Measurements from ENCODE around the gene DLG2. TPM values are rescaled to one million over a fixed set of nuclear protein-coding genes. Genes with fewer than 3 reads are reported as not detected.

Gene DLG2
- total RNA-seq, 1 donor from 2014 or later = 7.2 TPM

- no peak overlapping the region for H3K4me3 ChIP-seq
- no peak for TF ChIP-seq CTCF (IDR thresholded peaks at IDR 0.05)
- H3K27ac ChIP-seq = no peak overlapping the region
- H3K4me1 ChIP-seq = no peaks in the 10 kb centered on the region
- no peaks in the 10 kb centered on the region for H3K36me3 ChIP-seq
- no peak for DNase-seq
- no peaks in the 10 kb centered on the region for H3K9me3 ChIP-seq
- H3K27me3 ChIP-seq (ENCODE audit: low read depth) = no peaks in the 10 kb centered on the region
- ATAC-seq = no peak
- intact Hi-C loops (cut with DNase I) = no loop called here
Measured at GRCh38 chr11:83768489-83768888, 1858.7 kb downstream of the DLG2 start.

- no peaks in the 10 kb centered on the region for H3K9me3 ChIP-seq
- intact Hi-C loops (cut with DNase I) = no loop called here
- no peak for TF ChIP-seq CTCF (IDR thresholded peaks at IDR 0.05)
Measured at GRCh38 chr11:83766932-83767331, 1860.2 kb downstream of the DLG2 start.

GRCh38 chr11:83764643-83765042 lies 1862.5 kb downstream of the DLG2 start:
- no peak for DNase-seq
- no peaks in the 10 kb centered on the region for H3K27me3 ChIP-seq (ENCODE audit: low read depth)
- H3K27ac ChIP-seq = no peak overlapping the region
- no peaks in the 10 kb centered on the region for H3K36me3 ChIP-seq
- no peaks in the 10 kb centered on the region for H3K4me1 ChIP-seq
- H3K9me3 ChIP-seq = no peaks in the 10 kb centered on the region
- H3K4me3 ChIP-seq = no peak overlapping the region
- no peak for TF ChIP-seq CTCF (IDR thresholded peaks at IDR 0.05)
- intact Hi-C loops (cut with DNase I) = no loop called here
- no peak for ATAC-seq

More at GRCh38 chr11:83766932-83767331, 1860.2 kb downstream of the DLG2 start:
- no peak for DNase-seq
- no peak for ATAC-seq
- H3K36me3 ChIP-seq = no peaks in the 10 kb centered on the region
- H3K4me3 ChIP-seq = no peak overlapping the region
- H3K27me3 ChIP-seq (ENCODE audit: low read depth) = no peaks in the 10 kb centered on the region
- no peaks in the 10 kb centered on the region for H3K4me1 ChIP-seq
- H3K27ac ChIP-seq = no peak overlapping the region

- no peaks in the 10 kb centered on the region for H3K36me3 ChIP-seq
- H3K4me1 ChIP-seq = no peaks in the 10 kb centered on the region
- TF ChIP-seq CTCF (IDR thresholded peaks at IDR 0.05) = no peak
- intact Hi-C loops (cut with DNase I) = no loop called here
- H3K27ac ChIP-seq = no peak overlapping the region
- no peak overlapping the region for H3K4me3 ChIP-seq
- ATAC-seq = no peak
- no peaks in the 10 kb centered on the region for H3K9me3 ChIP-seq
- no peak for DNase-seq
- no peaks in the 10 kb centered on the region for H3K27me3 ChIP-seq (ENCODE audit: low read depth)
Measured at GRCh38 chr11:83760932-83761331, 1866.2 kb downstream of the DLG2 start.

- Histone ChIP-seq H3K36me3 (no peaks in the 10 kb centered on the region), H3K9me3 (no peaks in the 10 kb centered on the region), H3K27me3 (ENCODE audit: low read depth) (no peaks in the 10 kb centered on the region), H3K27ac (no peak overlapping the region), H3K4me3 (no peak overlapping the region), H3K4me1 (no peaks in the 10 kb centered on the region)
- ATAC-seq (no peak), DNase-seq (no peak)
- intact Hi-C loops (cut with DNase I) = no loop called here
- no peak for TF ChIP-seq CTCF (IDR thresholded peaks at IDR 0.05)
Measured at GRCh38 chr11:83759148-83759547, 1868.0 kb downstream of the DLG2 start.

- Histone ChIP-seq H3K4me3 (no peak overlapping the region), H3K36me3 (no peaks in the 10 kb centered on the region), H3K9me3 (no peaks in the 10 kb centered on the region), H3K4me1 (no peaks in the 10 kb centered on the region), H3K27me3 (ENCODE audit: low read depth) (no peaks in the 10 kb centered on the region), H3K27ac (no peak overlapping the region)
- ATAC-seq (no peak), DNase-seq (no peak)
- intact Hi-C loops (cut with DNase I) = no loop called here
- TF ChIP-seq CTCF (IDR thresholded peaks at IDR 0.05) = no peak
Measured at GRCh38 chr11:83751041-83751440, 1876.1 kb downstream of the DLG2 start.
